Stimulated activated naive CD8-positive, alpha-beta T cell treated with anti-CD3 and anti-CD28 coated beads, Interleukin-15, Interleukin-2, amounts not matched to agents 100 ng/mL and 50 ng/mL, for 24 hours (primary cell): Measurements from ENCODE around the gene LRP1B.

Experiments used
- H3K27ac Mint-ChIP-seq: one replicate; pipeline ENCODE4 v1.8.0; 2021; ENCODE audit warnings: mild to moderate bottlenecking, mixed read lengths
- H3K27me3 Mint-ChIP-seq: one replicate; pipeline ENCODE4 v1.8.0; 2021; ENCODE audit warnings: mixed read lengths
- H3K36me3 Mint-ChIP-seq: one replicate; pipeline ENCODE4 v1.8.0; 2021; ENCODE audit warnings: low read depth, mixed read lengths
- H3K4me1 Mint-ChIP-seq: one replicate; pipeline ENCODE4 v1.8.0; 2021; ENCODE audit warnings: low read depth, mixed read lengths
- H3K4me3 Mint-ChIP-seq: one replicate; pipeline ENCODE4 v1.8.0; 2021; ENCODE audit warnings: mild to moderate bottlenecking, mixed read lengths
- H3K9me3 Mint-ChIP-seq: one replicate; pipeline ENCODE4 v1.8.0; 2021; ENCODE audit warnings: mixed read lengths

LRP1B gene

GRCh38 chr2:141796449-141796848 lies 334.4 kb downstream of the LRP1B start:
- Mint-ChIP-seq H3K27me3 (no peaks in the 10 kb centered on the region), H3K4me1 (no peaks in the 10 kb centered on the region), H3K36me3 (no peaks in the 10 kb centered on the region), H3K27ac (no peak overlapping the region), H3K9me3 (peaks cover 3% of the 10 kb centered on the region), H3K4me3 (no peak overlapping the region)

DNA sequence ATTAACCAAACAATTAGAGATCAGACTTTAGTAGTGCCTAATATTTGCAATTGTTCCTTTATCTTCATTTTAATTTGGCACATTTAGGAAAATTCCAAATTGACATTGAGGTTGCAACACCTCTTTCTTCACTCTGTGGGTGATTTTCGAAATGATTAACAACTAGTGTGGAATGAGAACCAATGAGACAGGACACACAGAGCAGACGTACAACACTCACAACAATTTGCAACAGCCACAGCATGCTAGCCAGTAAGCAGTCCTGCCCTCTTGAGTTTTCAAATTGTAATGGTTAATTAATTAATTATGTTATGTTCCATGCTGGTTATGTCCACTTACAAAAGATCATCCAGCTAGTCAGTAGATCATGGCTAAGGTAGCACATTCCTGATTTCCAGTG lies 339.3 kb downstream of the LRP1B start:
- no peak overlapping the region for H3K4me3 Mint-ChIP-seq
- H3K4me1 Mint-ChIP-seq: no peaks in the 10 kb centered on the region
- H3K27me3 Mint-ChIP-seq: no peaks in the 10 kb centered on the region
- H3K9me3 Mint-ChIP-seq: peaks cover 3% of the 10 kb centered on the region
- no peaks in the 10 kb centered on the region for H3K36me3 Mint-ChIP-seq
- no peak overlapping the region for H3K27ac Mint-ChIP-seq

DNA sequence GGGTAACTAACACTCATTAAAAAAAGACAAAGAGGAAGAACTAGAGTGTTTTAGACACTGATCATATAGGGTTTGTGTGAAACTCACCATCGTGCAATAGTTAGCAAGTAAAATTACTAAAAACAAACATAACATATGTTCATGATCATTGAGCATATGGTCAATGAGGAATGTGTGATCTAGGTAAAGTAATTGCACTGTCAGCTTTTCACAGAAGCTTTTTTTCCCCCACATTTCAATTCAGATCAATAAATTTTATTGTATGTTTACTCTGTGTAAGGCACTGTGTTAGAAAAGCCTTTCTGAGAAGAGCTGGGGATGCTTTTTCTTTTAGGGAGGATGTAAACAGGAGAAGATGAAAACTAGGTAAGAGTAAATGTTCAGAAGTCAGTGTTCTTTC lies 348.2 kb downstream of the LRP1B start:
- Mint-ChIP-seq H3K4me1 (no peaks in the 10 kb centered on the region), H3K27me3 (no peaks in the 10 kb centered on the region), H3K9me3 (no peaks in the 10 kb centered on the region), H3K4me3 (no peak overlapping the region), H3K27ac (no peak overlapping the region), H3K36me3 (no peaks in the 10 kb centered on the region)

DNA sequence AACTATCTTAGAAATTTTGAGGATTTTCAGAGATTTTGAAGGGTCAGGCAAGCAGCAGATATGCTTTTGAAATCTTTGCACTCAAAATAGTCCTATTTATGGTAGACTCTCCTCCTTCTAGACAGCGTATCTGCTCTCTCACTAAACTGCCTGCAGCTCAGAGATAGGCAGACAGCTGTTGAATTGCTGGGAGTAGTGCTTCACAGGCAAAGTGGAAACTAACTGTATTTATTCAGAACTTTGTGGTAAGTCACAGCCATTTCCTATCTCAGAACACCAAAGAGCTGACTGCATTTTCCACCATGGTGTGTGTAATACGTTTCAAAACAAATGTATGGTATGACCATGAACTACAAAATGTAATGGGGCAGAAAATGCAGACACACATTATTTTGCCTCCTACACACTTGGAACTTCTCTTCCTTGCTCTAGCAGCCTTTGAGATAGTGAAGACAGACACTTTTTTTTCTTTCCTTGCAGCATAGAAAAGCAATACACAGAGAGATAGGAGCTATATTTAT lies 352.4 kb downstream of the LRP1B start:
- no peaks in the 10 kb centered on the region for H3K9me3 Mint-ChIP-seq
- no peak overlapping the region for H3K4me3 Mint-ChIP-seq
- no peaks in the 10 kb centered on the region for H3K27me3 Mint-ChIP-seq
- H3K4me1 Mint-ChIP-seq: no peaks in the 10 kb centered on the region
- H3K36me3 Mint-ChIP-seq: no peaks in the 10 kb centered on the region
- no peak overlapping the region for H3K27ac Mint-ChIP-seq

- no peak overlapping the region for H3K27ac Mint-ChIP-seq
- no peaks in the 10 kb centered on the region for H3K36me3 Mint-ChIP-seq
- no peak overlapping the region for H3K4me3 Mint-ChIP-seq
- peaks cover 14% of the 10 kb centered on the region for H3K9me3 Mint-ChIP-seq
- no peaks in the 10 kb centered on the region for H3K27me3 Mint-ChIP-seq
- no peaks in the 10 kb centered on the region for H3K4me1 Mint-ChIP-seq
Measured at GRCh38 chr2:141770530-141770929, 360.3 kb downstream of the LRP1B start.

DNA sequence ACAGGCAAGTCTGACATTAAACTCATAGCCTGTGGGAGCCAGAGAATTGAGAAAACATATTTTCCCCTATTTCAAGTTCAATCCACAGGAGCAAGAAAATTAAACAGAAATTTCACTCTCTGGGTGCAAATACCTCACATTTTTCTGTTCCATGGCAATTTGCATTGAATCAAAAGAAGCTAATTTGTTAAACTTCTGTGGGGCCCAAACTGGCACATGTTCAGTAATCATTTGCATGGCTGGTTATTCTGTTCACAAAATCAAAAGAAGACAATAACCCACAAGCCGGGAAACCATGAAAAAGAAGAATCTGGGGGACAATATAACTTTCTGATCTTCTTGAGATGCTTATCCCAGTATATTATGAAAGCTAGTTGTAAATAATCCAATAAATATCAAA lies 363.1 kb downstream of the LRP1B start:
- peaks cover 17% of the 10 kb centered on the region for H3K9me3 Mint-ChIP-seq
- no peak overlapping the region for H3K27ac Mint-ChIP-seq
- no peaks in the 10 kb centered on the region for H3K36me3 Mint-ChIP-seq
- H3K4me3 Mint-ChIP-seq: no peak overlapping the region
- no peaks in the 10 kb centered on the region for H3K4me1 Mint-ChIP-seq
- no peaks in the 10 kb centered on the region for H3K27me3 Mint-ChIP-seq

DNA sequence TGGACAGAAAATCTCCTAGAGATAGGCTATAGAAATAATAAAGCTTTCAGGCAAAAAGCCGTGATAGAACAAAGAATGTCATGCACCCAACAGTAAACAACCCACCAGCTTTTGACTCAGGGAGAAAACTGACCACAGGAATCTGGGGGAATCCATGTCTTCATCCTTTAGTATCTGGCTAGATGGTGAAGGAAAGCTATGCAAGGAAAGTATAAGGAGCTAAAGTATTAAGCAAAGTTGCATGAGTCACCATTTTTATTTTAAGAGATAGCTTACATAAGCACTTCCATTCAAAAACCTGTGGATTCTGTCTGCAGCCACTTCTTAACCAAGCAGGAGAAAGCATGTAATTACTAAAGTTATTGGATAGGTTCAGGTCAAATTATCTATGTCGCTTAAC lies 363.8 kb downstream of the LRP1B start:
- H3K27ac Mint-ChIP-seq: no peak overlapping the region
- H3K4me3 Mint-ChIP-seq: no peak overlapping the region
- H3K27me3 Mint-ChIP-seq: no peaks in the 10 kb centered on the region
- no peaks in the 10 kb centered on the region for H3K36me3 Mint-ChIP-seq
- peaks cover 16% of the 10 kb centered on the region for H3K9me3 Mint-ChIP-seq
- H3K4me1 Mint-ChIP-seq: no peaks in the 10 kb centered on the region

DNA sequence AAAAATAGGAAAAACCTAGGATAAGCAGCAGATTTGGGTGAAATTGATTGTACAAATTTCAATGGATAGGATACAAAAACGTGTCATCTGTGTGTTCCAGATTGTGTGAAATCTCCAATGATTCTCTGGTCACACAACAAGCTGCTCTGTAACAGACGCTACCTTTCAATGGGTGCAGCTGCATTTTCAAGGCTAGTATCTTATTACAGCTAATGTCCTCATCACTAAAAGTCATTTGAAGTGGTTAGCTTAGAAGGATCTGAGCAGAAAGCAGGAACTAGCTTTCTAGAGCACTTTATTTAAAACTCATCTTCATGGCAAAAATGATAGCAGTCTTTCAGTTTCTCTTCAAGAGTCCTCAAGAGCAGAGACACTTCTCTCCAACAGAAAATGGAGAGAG lies 364.6 kb downstream of the LRP1B start:
- no peak overlapping the region for H3K27ac Mint-ChIP-seq
- no peaks in the 10 kb centered on the region for H3K27me3 Mint-ChIP-seq
- peaks cover 9% of the 10 kb centered on the region for H3K9me3 Mint-ChIP-seq
- no peak overlapping the region for H3K4me3 Mint-ChIP-seq
- no peaks in the 10 kb centered on the region for H3K4me1 Mint-ChIP-seq
- no peaks in the 10 kb centered on the region for H3K36me3 Mint-ChIP-seq

GRCh38 chr2:141748616-141749015 lies 382.2 kb downstream of the LRP1B start:
- no peaks in the 10 kb centered on the region for H3K27me3 Mint-ChIP-seq
- H3K27ac Mint-ChIP-seq: no peak overlapping the region
- no peak overlapping the region for H3K4me3 Mint-ChIP-seq
- H3K4me1 Mint-ChIP-seq: no peaks in the 10 kb centered on the region
- H3K36me3 Mint-ChIP-seq: no peaks in the 10 kb centered on the region
- H3K9me3 Mint-ChIP-seq: no peaks in the 10 kb centered on the region

- no peaks in the 10 kb centered on the region for H3K4me1 Mint-ChIP-seq
- no peaks in the 10 kb centered on the region for H3K36me3 Mint-ChIP-seq
- peaks cover 7% of the 10 kb centered on the region for H3K9me3 Mint-ChIP-seq
- H3K27ac Mint-ChIP-seq: no peak overlapping the region
- no peaks in the 10 kb centered on the region for H3K27me3 Mint-ChIP-seq
- H3K4me3 Mint-ChIP-seq: no peak overlapping the region
Measured at GRCh38 chr2:141741652-141742051, 389.2 kb downstream of the LRP1B start.

DNA sequence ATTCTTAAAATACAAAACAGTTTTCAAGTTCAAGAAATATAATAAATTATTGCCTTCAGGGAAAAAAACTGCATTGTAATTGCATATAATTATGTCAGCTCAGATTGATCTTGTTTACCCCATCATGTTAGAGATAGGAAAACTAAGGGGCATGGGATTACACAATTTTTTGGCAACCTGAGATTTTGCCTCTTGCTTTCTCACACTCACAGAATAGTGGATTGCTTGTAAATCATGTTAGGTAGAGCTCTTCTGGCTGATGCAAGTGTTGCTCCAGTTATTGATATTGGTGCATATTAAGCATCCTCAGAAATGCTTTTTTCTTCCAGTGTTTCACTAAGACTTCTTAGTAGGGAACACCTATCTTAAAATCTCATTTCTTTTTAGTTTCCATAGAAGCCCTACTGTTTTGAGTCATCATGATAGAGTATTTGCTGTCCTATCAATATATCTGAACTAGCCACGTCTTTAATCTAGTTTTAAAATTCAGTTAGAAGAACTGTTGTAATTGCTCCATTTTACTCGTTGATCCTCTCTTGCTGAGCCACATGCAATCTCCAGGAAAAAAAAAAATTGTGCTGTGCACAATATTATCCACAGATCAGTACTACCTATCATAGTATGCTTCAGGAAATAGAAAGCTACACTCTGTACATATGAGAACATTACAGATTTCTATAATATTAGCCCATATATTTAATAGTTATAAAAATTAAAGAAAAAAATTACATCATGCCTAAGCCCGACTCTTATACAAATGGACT lies 393.1 kb downstream of the LRP1B start:
- H3K9me3 Mint-ChIP-seq: peaks cover 12% of the 10 kb centered on the region
- no peaks in the 10 kb centered on the region for H3K4me1 Mint-ChIP-seq
- H3K27me3 Mint-ChIP-seq: no peaks in the 10 kb centered on the region
- H3K27ac Mint-ChIP-seq: no peak overlapping the region
- H3K4me3 Mint-ChIP-seq: no peak overlapping the region
- H3K36me3 Mint-ChIP-seq: no peaks in the 10 kb centered on the region

DNA sequence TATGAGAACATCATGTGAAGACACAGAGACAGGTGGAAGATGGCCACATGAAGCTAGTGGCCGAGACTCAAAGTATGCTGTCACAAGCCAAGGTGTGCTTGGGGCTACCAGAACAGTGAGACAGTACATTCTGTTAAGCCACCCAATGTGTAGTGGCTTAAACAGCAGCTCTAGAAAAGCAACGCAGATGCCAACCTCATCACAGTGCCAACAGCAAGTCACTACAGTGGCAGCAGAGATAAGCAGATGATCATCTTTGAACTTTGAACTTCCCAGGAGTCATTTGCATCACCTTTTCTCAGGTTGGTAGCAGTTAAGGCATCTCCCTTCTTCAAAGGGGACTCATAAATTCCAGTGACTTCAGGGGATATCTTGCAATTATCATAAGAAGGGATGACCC lies 394.4 kb downstream of the LRP1B start:
- H3K27ac Mint-ChIP-seq: no peak overlapping the region
- peaks cover 17% of the 10 kb centered on the region for H3K9me3 Mint-ChIP-seq
- H3K27me3 Mint-ChIP-seq: no peaks in the 10 kb centered on the region
- H3K4me3 Mint-ChIP-seq: no peak overlapping the region
- no peaks in the 10 kb centered on the region for H3K4me1 Mint-ChIP-seq
- no peaks in the 10 kb centered on the region for H3K36me3 Mint-ChIP-seq

- no peaks in the 10 kb centered on the region for H3K27me3 Mint-ChIP-seq
- no peak overlapping the region for H3K27ac Mint-ChIP-seq
- H3K36me3 Mint-ChIP-seq: no peaks in the 10 kb centered on the region
- H3K4me1 Mint-ChIP-seq: no peaks in the 10 kb centered on the region
- H3K9me3 Mint-ChIP-seq: peaks cover 25% of the 10 kb centered on the region
- no peak overlapping the region for H3K4me3 Mint-ChIP-seq
Measured at GRCh38 chr2:141728886-141729285, 401.9 kb downstream of the LRP1B start.

DNA sequence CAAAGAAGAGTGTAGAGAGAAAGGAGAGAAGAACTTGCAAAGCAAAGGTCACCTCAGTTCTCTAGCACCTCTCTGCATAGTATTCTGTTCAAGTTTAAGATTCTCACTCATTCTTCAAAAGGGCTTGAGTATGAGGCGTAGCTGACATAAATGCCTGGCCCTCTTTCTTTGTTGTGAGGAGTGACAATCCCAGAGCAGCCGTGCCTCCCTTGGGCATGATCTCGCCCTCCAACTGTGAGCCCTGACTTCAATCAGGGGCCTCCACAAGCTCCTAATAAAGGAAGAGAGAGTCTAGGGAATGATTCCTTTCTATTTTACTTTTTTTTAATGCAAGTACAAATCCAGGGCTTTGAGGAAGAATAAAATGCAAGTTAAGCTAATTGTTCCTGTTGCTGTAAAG lies 402.7 kb downstream of the LRP1B start:
- Mint-ChIP-seq H3K36me3 (no peaks in the 10 kb centered on the region), H3K27ac (no peak overlapping the region), H3K4me3 (no peak overlapping the region), H3K9me3 (peaks cover 22% of the 10 kb centered on the region), H3K4me1 (no peaks in the 10 kb centered on the region), H3K27me3 (no peaks in the 10 kb centered on the region)

GRCh38 chr2:141724426-141724825 lies 406.4 kb downstream of the LRP1B start:
- no peaks in the 10 kb centered on the region for H3K36me3 Mint-ChIP-seq
- no peaks in the 10 kb centered on the region for H3K4me1 Mint-ChIP-seq
- no peak overlapping the region for H3K4me3 Mint-ChIP-seq
- H3K27me3 Mint-ChIP-seq: no peaks in the 10 kb centered on the region
- H3K27ac Mint-ChIP-seq: no peak overlapping the region
- H3K9me3 Mint-ChIP-seq: peaks cover 23% of the 10 kb centered on the region

DNA sequence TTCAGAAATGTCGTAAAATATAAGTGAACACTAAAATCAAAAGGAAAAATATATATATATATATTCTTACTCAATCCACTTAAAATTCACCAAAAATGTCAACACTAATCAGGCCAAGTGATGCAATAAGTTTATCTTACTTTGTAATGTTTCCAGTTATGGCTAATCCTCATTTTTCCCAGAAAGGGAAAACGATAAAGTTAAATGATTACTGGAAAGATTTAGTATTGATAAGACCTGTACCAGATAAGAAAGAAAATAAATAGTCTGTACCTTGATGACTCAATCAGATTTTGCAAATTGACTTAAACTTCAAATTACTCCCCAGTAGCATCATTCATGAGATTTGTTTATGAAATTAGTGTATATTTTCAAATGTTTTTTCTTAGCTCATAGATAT lies 407.0 kb downstream of the LRP1B start:
- H3K4me1 Mint-ChIP-seq: no peaks in the 10 kb centered on the region
- no peak overlapping the region for H3K27ac Mint-ChIP-seq
- H3K4me3 Mint-ChIP-seq: no peak overlapping the region
- H3K27me3 Mint-ChIP-seq: no peaks in the 10 kb centered on the region
- peaks cover 23% of the 10 kb centered on the region for H3K9me3 Mint-ChIP-seq
- no peaks in the 10 kb centered on the region for H3K36me3 Mint-ChIP-seq
